Activated naive CD8-positive, alpha-beta T cell treated with anti-CD3 and anti-CD28 coated beads for 36 hours (primary cell): ENCODE results near the gene PITHD1. TPM values are rescaled to one million over a fixed set of nuclear protein-coding genes. Genes with fewer than 3 reads are reported as not detected.
"Not testable (repeated sequence)": the region's sequence is repeated elsewhere in the genome, so short reads cannot be mapped to it uniquely, and the experiment has no call there.

Experiments used
- DNase-seq: peaks from one replicate; pipeline ENCODE4 v3.0.0; 2021
- H3K27ac Mint-ChIP-seq: one replicate; pipeline ENCODE4 v1.8.0; 2022; ENCODE audit warnings: mild to moderate bottlenecking, moderate library complexity, mixed read lengths
- H3K27me3 Mint-ChIP-seq: one replicate; pipeline ENCODE4 v1.8.0; 2022; ENCODE audit warnings: mild to moderate bottlenecking, mixed read lengths
- H3K36me3 Mint-ChIP-seq: one replicate; pipeline ENCODE4 v1.8.0; 2021; ENCODE audit warnings: mild to moderate bottlenecking, mixed read lengths
- H3K4me1 Mint-ChIP-seq: one replicate; pipeline ENCODE4 v1.8.0; 2021; ENCODE audit warnings: mixed read lengths
- H3K4me3 Mint-ChIP-seq: one replicate; pipeline ENCODE4 v1.8.0; 2022; ENCODE audit warnings: mild to moderate bottlenecking, moderate library complexity, mixed read lengths
- H3K9me3 Mint-ChIP-seq: one replicate; pipeline ENCODE4 v1.8.0; 2022; ENCODE audit warnings: mixed read lengths
- total RNA-seq, 2 experiments: library from RNA; stranded (reverse); gene quantifications; one replicate each; pipeline ENCODE4 v1.2.3, GENCODE V29; 2021

The PITHD1 gene, protein sequence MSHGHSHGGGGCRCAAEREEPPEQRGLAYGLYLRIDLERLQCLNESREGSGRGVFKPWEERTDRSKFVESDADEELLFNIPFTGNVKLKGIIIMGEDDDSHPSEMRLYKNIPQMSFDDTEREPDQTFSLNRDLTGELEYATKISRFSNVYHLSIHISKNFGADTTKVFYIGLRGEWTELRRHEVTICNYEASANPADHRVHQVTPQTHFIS
- 10 to 100 TPM; 89.1 to 92.3 TPM for total RNA-seq

DNA sequence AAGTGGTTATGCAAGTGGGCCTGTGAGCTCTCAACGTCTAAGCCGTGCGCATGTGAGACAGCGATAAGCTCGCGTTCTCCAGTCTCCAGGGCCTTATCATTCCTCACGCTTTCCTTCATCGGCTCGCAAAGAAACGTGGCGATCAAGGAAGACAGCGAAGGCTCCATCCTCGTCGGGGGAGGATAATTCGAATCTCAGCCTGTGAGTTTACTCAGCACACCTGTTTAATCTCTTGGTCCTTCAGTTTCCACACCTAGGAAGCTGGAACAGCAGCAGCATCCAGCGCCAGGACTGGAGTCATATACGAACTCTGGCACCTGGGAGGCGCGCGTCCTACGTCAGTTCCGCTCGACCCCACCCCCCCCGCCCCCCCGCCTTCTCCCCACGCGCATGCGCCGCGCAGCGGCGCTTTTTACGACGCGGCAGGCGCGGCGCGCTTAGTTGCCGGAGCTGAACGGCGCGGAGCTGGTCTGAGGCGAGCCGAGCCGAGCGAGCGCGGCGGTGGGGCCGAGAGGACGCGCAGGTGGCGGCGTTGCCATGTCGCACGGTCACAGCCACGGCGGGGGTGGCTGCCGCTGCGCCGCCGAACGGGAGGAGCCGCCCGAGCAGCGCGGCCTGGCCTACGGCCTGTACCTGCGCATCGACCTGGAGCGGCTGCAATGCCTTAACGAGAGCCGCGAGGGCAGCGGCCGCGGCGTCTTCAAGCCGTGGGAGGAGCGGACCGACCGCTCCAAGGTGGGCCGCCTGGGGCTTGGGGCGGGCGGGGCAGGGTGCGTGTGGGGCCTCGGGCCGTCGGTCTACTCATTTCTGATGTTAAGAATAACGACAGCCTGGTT, at the start of gene PITHD1:
TSS of gene PITHD1 (plus strand) at position 440 of the 836 bp plus-strand sequence. CDS start at position 538, 98 bp downstream.
- H3K9me3 Mint-ChIP-seq: no peaks in the 10 kb centered on the region

DNA sequence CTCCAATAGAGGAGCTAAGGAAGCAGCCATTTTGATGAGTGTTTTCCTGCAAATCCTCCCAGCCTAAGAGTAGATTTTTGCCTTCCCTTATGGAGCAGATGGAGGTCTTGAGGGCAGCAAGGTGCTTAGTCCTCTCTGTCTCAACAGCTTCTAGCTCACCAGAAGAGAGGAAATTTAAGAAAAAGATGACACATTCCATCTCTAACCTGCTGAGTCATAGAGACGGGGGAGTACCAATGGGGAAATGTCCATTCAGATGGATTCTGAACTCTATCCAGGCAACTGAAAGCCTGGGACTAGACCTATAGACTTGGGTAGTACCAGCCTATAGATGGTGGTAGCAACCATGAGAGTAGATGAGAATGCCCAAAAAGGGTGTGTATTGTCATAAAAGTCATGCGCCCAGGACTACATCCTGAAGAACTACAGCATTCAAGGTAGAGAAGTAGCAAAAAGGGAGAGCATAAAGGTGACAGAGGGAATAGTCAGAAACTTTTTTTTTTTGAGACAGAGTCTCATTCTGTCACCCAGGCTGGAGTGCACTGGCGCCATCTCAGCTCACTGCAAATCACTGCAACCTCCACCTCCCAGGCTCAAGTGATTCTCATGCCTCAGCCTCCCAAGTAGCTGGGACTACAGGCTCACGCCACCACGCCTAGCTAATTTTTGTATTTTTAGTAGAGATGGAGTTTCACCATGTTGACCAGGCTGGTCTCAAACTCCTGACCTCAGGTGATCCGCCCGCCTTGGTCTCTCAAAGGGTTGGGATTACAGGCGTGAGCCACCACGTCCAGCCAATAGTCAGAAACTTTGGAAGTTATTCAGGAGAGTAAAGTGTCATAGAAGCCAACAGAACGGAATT, 45.6 kb upstream of the PITHD1 start:
- no peaks in the 10 kb centered on the region for H3K36me3 Mint-ChIP-seq
- no peak overlapping the region for H3K27ac Mint-ChIP-seq
- no peaks in the 10 kb centered on the region for H3K27me3 Mint-ChIP-seq
- H3K4me1 Mint-ChIP-seq: peaks cover 13% of the 10 kb centered on the region
- no peak for DNase-seq
- H3K4me3 Mint-ChIP-seq: no peak overlapping the region
- H3K9me3 Mint-ChIP-seq: no peaks in the 10 kb centered on the region

More for the DNA sequence above, at the start of gene PITHD1:
- H3K4me3 Mint-ChIP-seq: peak within 1 kb of the TSS; percentile 86
- DNase-seq: peak; percentile 89
- H3K27me3 Mint-ChIP-seq: no peaks in the 10 kb centered on the region
- peak within 1 kb of the TSS; percentile 87 for H3K27ac Mint-ChIP-seq
- H3K36me3 Mint-ChIP-seq: peaks cover 15% of the 10 kb centered on the region
- H3K4me1 Mint-ChIP-seq: peaks cover 49% of the 10 kb centered on the region

DNA sequence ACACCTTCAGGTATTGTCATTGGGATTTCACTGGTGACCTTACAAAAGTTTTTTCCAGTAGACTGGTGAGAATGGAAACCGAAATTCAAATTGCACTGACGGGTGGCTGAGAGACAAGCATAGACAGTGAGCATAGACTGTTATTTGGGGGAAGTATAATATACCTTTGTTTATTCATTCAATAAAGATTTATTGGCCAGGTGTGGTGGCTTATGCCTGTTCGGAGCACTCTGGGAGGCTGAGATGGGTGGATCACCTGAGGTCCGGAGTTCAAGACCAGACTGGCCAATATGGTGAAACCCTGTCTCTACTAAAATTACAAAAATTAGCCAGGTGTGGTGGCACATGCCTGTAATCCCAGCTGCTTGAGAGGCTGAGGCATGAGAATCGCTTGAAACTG, 44.9 kb upstream of the PITHD1 start:
- DNase-seq, H3K27me3 Mint-ChIP-seq, H3K36me3 Mint-ChIP-seq, H3K9me3 Mint-ChIP-seq, H3K27ac Mint-ChIP-seq, H3K4me3 Mint-ChIP-seq: not testable (repeated sequence)
- H3K4me1 Mint-ChIP-seq: peaks cover 13% of the 10 kb centered on the region

DNA sequence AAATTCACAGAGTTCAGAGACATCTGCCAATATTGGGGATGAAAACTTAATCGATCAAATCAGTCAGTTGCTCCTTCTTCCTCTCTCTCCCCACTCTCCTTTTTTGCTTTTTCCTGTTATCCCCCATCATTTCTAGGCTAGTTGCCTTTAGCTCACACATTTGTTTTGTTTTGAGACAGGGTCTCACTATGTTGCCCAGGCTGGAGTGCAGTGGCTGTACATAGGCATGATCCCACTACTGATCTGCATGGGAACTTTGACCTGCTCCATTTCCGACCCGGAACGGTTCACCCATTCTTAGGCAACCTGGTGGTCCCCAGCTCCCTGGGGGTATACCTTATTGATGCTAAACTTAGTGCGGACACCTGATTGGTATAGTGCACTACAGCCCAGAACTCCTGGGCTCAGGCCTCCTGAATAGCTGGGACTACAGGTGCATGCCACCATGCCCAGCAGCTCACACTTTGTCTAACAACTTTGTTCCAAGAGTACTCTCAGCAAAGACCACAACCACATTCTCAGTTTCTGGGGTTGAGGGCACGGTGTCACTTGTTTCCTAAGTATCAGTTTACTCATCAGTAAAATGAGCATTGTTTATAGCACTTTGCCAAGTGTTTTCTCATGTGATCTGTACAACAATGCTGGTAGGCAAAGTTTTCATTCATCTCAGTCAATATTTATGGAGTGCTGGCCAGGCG, 41.6 kb upstream of the PITHD1 start:
- Mint-ChIP-seq H3K36me3 (no peaks in the 10 kb centered on the region), H3K9me3 (no peaks in the 10 kb centered on the region), H3K4me3 (no peak overlapping the region), H3K27ac (no peak overlapping the region), H3K27me3 (no peaks in the 10 kb centered on the region), H3K4me1 (peaks cover 10% of the 10 kb centered on the region)
- peak; percentile 37 for DNase-seq

DNA sequence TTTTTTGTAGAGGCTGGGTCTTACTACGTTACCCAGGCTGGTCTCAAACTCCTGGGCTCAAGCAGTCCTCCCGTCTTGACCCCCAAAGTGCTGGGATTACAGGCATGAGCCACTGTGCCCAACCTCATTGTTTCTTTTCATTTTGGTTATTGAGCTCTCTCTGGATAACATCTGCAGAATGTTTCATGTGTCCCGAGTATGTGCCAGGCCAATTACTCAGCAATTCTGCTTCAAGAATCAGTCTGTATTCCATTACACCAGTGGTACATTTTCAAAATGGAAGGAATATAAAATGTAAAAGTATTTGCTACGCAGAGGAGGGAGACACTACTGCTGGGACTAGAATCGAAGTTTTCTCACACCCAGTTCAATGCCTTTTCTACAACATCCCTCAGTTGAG, 36.6 kb upstream of the PITHD1 start:
- no peak for DNase-seq
- H3K9me3 Mint-ChIP-seq: no peaks in the 10 kb centered on the region
- H3K4me3 Mint-ChIP-seq: peak overlapping the region; percentile 35
- H3K36me3 Mint-ChIP-seq: peaks cover 15% of the 10 kb centered on the region
- no peaks in the 10 kb centered on the region for H3K27me3 Mint-ChIP-seq
- H3K4me1 Mint-ChIP-seq: peaks cover 28% of the 10 kb centered on the region
- H3K27ac Mint-ChIP-seq: no peak overlapping the region

DNA sequence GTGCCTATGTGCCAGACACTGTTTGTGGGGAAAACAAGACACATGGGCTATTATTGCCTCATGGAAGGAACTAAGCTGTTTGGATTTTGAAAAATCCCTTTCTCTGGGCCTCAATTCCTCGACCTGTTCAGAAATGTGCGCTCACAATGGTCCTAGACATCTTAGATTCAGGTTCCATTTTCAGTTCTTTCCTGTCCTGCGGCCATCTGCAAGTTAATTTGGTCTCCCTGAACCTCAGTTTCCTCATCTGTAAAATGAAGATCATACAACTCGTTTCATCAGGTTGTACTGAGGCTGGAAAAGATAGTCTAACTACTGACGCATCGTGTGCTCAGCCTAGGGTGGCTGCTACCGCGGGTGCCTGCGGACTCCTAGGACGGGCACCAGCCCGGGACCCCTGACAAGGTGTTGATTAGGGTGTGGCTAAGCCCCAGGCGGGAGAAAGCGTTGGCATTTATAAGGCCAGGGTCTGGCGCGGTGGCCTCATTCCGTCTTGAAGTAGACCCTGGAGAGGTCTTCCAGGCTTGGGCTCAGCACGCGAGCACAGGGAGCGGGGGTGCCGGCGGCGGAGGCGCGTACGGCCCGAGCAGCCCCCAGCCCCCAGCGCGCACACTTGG, 35.4 kb upstream of the PITHD1 start:
- Mint-ChIP-seq H3K27me3 (no peaks in the 10 kb centered on the region), H3K4me3 (peak overlapping the region; percentile 87), H3K27ac (peak overlapping the region; percentile 87), H3K4me1 (peaks cover 36% of the 10 kb centered on the region), H3K9me3 (no peaks in the 10 kb centered on the region), H3K36me3 (peaks cover 19% of the 10 kb centered on the region)
- DNase-seq: no peak

DNA sequence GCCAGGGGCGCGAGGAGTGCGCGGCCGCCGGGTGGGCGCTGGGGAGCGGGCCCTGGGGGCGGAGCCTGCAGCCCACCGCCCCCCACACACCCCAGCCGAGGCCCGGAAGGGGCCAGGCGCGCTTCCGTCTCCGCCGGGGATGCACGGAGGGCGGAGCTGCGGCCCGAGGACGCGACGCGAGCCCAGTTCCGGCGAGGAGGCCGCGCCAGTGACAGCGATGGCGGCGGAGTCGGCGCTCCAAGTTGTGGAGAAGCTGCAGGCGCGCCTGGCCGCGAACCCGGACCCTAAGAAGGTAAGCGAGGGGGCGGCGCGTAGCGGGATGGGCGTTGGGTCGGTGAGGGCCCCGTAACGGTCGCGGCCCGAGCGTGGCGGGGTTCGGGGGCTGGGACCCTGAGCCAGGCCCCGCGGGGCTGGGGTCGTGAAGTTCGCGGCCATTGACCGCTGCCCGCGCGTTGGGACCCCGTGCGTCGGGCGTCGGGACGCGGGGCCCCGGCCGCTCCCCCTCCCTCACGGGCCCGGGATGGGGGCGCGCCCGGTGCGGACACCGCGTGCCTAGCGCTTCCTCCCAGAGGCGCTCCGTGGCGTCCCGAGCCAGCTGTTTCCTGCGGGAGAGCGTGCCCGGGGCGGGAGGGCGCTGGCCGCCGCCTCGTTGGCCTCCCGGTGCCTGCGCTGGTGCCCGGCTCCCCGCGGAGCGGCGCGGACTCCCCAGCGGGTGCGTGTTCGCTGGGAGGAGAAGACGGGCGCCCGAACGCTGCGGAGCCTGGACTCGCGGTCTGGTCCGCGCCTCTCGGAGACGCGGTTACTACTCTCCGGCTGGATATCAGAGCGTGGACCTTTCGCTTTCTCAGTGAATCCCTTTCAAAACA, 34.7 kb upstream of the PITHD1 start, which contains the start of gene ELOA:
TSS of gene ELOA (plus strand) at position 185 of the 866 bp plus-strand sequence. CDS start at position 218, 33 bp downstream.
- Mint-ChIP-seq H3K27me3 (no peaks in the 10 kb centered on the region), H3K4me1 (peaks cover 43% of the 10 kb centered on the region), H3K4me3 (peak within 1 kb of the TSS; percentile 93), H3K9me3 (no peaks in the 10 kb centered on the region), H3K27ac (peak within 1 kb of the TSS; percentile 89), H3K36me3 (peaks cover 19% of the 10 kb centered on the region)
- DNase-seq: peak; percentile 86

DNA sequence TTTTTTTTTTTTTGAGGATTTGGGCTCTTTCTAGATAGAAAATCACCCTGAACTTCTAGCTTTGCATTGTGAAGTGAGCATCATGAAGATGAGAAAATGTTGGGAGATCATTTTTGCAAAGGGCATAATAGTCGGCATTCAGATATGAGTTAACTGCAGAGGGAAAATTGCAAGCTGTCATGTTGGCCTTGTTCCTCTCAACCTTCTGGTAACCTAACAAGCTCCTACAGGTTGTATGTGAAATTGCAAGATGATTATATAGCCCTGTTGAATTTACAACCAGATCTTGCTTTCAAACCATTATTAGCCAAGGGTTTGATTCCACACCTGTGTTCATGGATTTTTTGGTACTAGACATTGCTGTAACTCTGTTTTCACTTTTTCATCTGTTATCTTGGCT, 32.7 kb upstream of the PITHD1 start:
- H3K4me3 Mint-ChIP-seq: peak overlapping the region; percentile 93
- peaks cover 45% of the 10 kb centered on the region for H3K4me1 Mint-ChIP-seq
- DNase-seq: no peak
- no peak overlapping the region for H3K27ac Mint-ChIP-seq
- H3K27me3 Mint-ChIP-seq: no peaks in the 10 kb centered on the region
- H3K9me3 Mint-ChIP-seq: no peaks in the 10 kb centered on the region
- peaks cover 22% of the 10 kb centered on the region for H3K36me3 Mint-ChIP-seq

DNA sequence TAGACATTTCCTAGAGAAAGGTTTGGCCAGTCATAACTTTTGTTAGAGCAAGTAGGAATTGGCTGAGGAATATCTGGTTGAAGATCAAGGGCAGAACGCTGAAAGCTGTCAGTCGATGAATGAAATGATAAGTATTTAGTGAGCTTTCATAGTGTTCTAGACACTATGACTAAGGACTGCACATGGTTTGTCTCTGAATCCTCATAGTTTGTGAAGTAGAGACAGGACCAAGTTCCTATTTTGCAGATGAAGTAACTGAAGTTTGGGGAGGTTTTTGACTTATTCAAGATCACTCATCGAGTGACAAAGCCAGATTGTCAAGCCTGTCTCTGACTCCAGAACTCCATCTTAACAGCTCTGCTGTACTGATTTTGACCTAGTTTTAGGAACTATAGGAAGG, 30.2 kb upstream of the PITHD1 start:
- H3K9me3 Mint-ChIP-seq: no peaks in the 10 kb centered on the region
- no peaks in the 10 kb centered on the region for H3K27me3 Mint-ChIP-seq
- H3K27ac Mint-ChIP-seq: peak overlapping the region; percentile 49
- H3K36me3 Mint-ChIP-seq: peaks cover 30% of the 10 kb centered on the region
- H3K4me1 Mint-ChIP-seq: peaks cover 37% of the 10 kb centered on the region
- no peak for DNase-seq
- H3K4me3 Mint-ChIP-seq: no peak overlapping the region

DNA sequence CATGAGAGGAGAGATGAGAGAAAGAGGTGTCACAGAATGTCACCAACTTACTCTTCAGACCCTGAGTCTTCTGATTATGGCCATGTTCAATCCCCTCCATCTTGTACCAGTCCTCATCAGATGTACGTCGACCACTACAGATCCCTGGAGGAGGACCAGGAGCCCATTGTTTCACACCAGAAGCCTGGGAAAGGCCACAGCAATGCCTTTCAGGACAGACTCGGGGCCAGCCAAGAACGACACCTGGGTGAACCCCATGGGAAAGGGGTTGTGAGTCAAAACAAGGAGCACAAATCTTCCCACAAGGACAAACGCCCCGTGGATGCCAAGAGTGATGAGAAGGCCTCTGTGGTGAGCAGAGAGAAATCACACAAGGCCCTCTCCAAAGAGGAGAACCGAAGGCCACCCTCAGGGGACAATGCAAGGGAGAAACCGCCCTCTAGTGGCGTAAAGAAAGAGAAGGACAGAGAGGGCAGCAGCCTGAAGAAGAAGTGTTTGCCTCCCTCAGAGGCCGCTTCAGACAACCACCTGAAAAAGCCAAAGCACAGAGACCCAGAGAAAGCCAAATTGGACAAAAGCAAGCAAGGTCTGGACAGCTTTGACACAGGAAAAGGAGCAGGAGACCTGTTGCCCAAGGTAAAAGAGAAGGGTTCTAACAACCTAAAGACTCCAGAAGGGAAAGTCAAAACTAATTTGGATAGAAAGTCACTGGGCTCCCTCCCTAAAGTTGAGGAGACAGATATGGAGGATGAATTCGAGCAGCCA, 27.0 kb upstream of the PITHD1 start:
- DNase-seq: peak; percentile 25
- peaks cover 22% of the 10 kb centered on the region for H3K4me1 Mint-ChIP-seq
- peaks cover 31% of the 10 kb centered on the region for H3K36me3 Mint-ChIP-seq
- H3K4me3 Mint-ChIP-seq: no peak overlapping the region
- no peak overlapping the region for H3K27ac Mint-ChIP-seq
- no peaks in the 10 kb centered on the region for H3K9me3 Mint-ChIP-seq
- no peaks in the 10 kb centered on the region for H3K27me3 Mint-ChIP-seq

DNA sequence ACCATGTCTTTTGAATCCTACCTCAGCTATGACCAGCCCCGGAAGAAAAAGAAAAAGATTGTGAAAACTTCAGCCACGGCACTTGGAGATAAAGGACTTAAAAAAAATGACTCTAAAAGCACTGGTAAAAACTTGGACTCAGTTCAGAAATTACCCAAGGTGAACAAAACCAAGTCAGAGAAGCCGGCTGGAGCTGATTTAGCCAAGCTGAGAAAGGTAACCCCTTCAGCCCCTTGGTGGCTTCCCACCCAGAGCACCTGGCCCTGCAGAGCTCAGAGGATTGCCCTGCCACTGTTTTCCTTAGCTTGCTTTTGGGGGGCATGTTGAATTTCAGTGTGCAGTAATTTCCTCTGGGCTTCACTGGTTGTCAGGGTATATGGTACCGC, 26.4 kb upstream of the PITHD1 start:
- Mint-ChIP-seq H3K27ac (no peak overlapping the region), H3K36me3 (peaks cover 27% of the 10 kb centered on the region), H3K27me3 (no peaks in the 10 kb centered on the region), H3K9me3 (no peaks in the 10 kb centered on the region), H3K4me1 (peaks cover 19% of the 10 kb centered on the region), H3K4me3 (no peak overlapping the region)
- DNase-seq: no peak

DNA sequence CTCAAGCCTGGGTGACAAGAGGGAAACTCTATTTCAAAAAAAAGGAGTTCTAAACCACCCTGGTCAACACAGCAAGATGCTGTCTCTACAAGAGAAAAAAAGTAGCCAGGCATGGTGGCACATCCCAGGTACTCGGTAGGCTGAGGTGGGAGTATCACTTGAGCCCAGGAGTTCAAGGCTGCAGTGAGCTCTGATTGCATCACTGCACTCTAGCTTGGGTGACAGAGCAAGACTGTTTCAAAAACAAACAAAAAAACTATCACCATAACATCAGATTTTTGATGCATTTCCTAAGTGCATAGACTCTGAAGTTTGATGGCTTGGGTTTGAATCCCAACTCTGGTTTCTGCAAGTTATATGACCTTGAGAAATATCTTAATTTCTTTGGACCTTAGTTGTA, 25.3 kb upstream of the PITHD1 start:
- peaks cover 8% of the 10 kb centered on the region for H3K4me1 Mint-ChIP-seq
- peak overlapping the region; percentile 34 for H3K27ac Mint-ChIP-seq
- no peak overlapping the region for H3K4me3 Mint-ChIP-seq
- peaks cover 25% of the 10 kb centered on the region for H3K36me3 Mint-ChIP-seq
- no peaks in the 10 kb centered on the region for H3K9me3 Mint-ChIP-seq
- no peak for DNase-seq
- no peaks in the 10 kb centered on the region for H3K27me3 Mint-ChIP-seq

DNA sequence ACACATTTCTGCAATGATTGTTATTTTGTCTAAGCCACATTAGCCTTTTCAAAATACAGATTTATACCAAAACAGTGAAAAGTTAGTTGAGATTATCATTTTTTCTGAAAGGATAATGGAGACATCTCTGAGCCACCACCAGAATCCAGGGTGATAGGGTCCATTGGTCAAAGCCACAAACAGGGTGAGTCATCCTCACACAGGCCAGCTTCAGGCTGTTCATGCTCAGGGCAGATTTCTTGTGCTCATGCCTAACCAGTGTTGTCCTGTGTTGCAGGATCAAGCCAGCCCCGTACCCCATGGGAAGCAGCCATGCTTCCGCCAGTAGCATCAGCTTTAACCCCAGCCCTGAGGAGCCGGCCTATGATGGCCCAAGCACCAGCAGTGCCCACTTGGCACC, 21.5 kb upstream of the PITHD1 start:
- DNase-seq: no peak
- peaks cover 6% of the 10 kb centered on the region for H3K4me1 Mint-ChIP-seq
- no peaks in the 10 kb centered on the region for H3K27me3 Mint-ChIP-seq
- no peak overlapping the region for H3K27ac Mint-ChIP-seq
- H3K9me3 Mint-ChIP-seq: no peaks in the 10 kb centered on the region
- peaks cover 17% of the 10 kb centered on the region for H3K36me3 Mint-ChIP-seq
- H3K4me3 Mint-ChIP-seq: no peak overlapping the region
